Retinal pigment epithelial cell (primary cell): ENCODE measurements around the gene OR5M8.

Experiments used
- DNase-seq: peaks from one replicate; pipeline ENCODE4 v3.0.0-alpha.2; 2010; ENCODE audit warnings: low read depth
- H3K4me3 ChIP-seq: 2 replicates; pipeline ENCODE4 v1.5.1; 2011; ENCODE audit warnings: mild to moderate bottlenecking, low read length, control low read depth, moderate library complexity
- CTCF ChIP-seq: conservative IDR thresholded peaks from 2 replicates; pipeline ENCODE4 v1.5.1; 2011; ENCODE audit warnings: low read depth, low read length, control low read depth, inconsistent platforms

Gene OR5M8

GRCh38 chr11:56491270-56491669, at the start of gene OR5M8:
Gene OR5M8, minus strand, starts transcription at chr11:56491370. Its CDS starts 0 bp downstream, at chr11:56491370.
- H3K4me3 ChIP-seq = no peak within 1 kb of the TSS
- no peak for DNase-seq
- TF ChIP-seq CTCF = no peak

- H3K4me3 ChIP-seq = no peak overlapping the region
- TF ChIP-seq CTCF = no peak
- DNase-seq = no peak
These were observed 42.0 kb upstream of the OR5M8 start for GRCh38 chr11:56533054-56533740.

DNA sequence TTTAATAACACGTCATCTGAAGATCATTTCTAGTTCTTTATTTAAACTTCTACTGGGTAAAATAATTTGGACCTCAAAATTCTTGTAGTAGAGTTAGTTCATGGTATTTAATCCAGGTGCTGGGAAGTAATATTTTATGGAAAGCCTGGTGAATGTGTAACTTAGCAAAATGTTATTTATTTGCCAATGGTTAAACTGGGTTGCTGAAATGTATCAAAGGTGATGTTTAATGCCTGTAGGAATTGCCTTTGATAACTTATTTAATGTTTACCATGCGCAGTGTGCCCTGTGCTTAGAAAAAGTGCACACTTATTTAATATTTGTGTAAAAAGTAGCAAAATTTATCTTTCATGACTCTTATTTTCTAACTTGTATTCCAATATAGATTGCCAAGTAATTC, 40.7 kb upstream of the OR5M8 start:
- no peak overlapping the region for H3K4me3 ChIP-seq
- no peak for TF ChIP-seq CTCF
- no peak for DNase-seq

DNA sequence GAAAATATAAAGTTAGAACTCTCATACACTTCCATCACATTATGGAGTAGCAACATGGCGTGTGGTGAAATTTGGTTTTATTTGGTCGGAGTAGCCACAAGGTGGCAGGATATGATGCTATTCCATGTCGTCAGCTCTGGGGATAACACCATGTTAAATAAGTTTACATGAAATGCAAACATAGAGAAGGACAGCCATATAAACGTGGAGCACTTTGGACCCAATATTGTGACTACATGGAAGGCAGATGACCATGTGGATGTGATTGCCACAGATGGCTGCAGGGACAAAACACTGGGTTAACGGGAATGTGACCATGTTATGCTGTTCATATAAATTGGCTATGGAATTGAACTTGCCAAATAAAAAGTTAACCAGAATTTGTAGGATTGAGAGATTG, 30.8 kb upstream of the OR5M8 start:
- DNase-seq = no peak
- H3K4me3 ChIP-seq = no peak overlapping the region
- no peak for TF ChIP-seq CTCF

- no peak overlapping the region for H3K4me3 ChIP-seq
- no peak for DNase-seq
- TF ChIP-seq CTCF = no peak
These were observed 22.1 kb upstream of the OR5M8 start for GRCh38 chr11:56513280-56513679.

DNA sequence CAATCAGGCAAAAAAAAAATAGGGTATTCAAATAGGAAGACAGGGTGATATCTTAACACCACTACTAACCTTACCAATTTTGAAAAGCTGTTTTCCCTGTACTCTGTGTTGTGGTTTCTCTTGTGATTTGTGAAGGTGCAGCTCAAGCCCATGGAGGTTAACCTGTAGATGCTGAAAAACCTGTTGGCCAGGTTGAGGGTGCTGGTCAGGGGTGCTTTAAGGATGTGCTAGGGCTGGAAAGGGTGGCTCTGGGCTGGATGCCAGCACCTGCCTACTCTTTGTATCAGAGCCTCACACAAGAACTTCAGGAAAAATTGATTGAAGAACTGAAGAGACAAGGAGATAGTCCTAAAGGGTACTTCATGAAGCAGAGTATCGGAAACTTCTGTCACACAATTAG, 18.3 kb upstream of the OR5M8 start:
- no peak overlapping the region for H3K4me3 ChIP-seq
- no peak for TF ChIP-seq CTCF
- no peak for DNase-seq

DNA sequence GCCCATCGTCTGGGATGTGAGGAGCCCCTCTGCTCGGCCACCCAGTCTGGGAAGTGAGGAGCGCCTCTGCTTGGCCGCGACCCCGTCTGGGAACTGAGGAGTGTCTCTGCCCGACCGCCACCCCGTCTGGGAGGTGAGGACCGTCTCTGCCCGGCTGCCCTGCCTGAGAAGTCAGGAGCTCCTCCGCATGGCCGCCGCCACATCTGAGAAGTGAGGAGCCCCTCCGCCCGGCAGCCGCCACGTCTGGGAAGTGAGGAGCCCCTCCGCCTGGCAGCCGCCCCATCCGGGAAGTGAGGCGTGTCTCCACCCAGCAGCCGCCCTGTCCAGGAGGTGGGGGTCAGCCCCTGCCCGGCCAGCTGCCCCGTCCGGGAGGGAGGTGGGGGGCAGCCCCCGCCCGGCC, 5.8 kb upstream of the OR5M8 start:
- no peak for DNase-seq
- H3K4me3 ChIP-seq = no peak overlapping the region
- TF ChIP-seq CTCF = no peak
